ENCODE measurements around the gene ITPRID1.

Gene ITPRID1

GRCh38 chr7:31642681-31643115 lies 128.8 kb downstream of the ITPRID1 start:
- no peak for DNase-seq

- no peak for DNase-seq
These were observed 133.1 kb downstream of the ITPRID1 start for GRCh38 chr7:31646942-31647341.

GRCh38 chr7:31647511-31647910 lies 133.6 kb downstream of the ITPRID1 start:
- DNase-seq, result no peak

- DNase-seq, result no peak
These were observed 134.4 kb downstream of the ITPRID1 start for GRCh38 chr7:31648288-31648687.

GRCh38 chr7:31648880-31649279 lies 135.0 kb downstream of the ITPRID1 start:
- DNase-seq, result no peak

GRCh38 chr7:31651234-31652062 lies 137.6 kb downstream of the ITPRID1 start:
- no peak for DNase-seq

- DNase-seq, result no peak
These were observed 138.1 kb downstream of the ITPRID1 start for GRCh38 chr7:31652063-31652326.

- DNase-seq, result no peak
These were observed 149.2 kb downstream of the ITPRID1 start for GRCh38 chr7:31663072-31663471.

GRCh38 chr7:31664890-31665289 lies 151.0 kb downstream of the ITPRID1 start:
- no peak for DNase-seq

GRCh38 chr7:31665546-31665945 lies 151.7 kb downstream of the ITPRID1 start:
- no peak for DNase-seq

GRCh38 chr7:31669461-31669860 lies 155.6 kb downstream of the ITPRID1 start:
- DNase-seq, result no peak

GRCh38 chr7:31679574-31680305 lies 165.8 kb downstream of the ITPRID1 start:
- DNase-seq, result no peak

- DNase-seq, result no peak
These were observed 169.7 kb downstream of the ITPRID1 start for GRCh38 chr7:31683445-31684225.

GRCh38 chr7:31687024-31687748 lies 173.3 kb downstream of the ITPRID1 start, which contains the start of gene PPP1R17:
Gene PPP1R17, plus strand, starts transcription at chr7:31687215. Its CDS starts 5,227 bp downstream, at chr7:31692442.
- DNase-seq, result no peak

- no peak for DNase-seq
These were observed 174.5 kb downstream of the ITPRID1 start for GRCh38 chr7:31688372-31688771.

- no peak for DNase-seq
These were observed 175.1 kb downstream of the ITPRID1 start for GRCh38 chr7:31688996-31689395.

GRCh38 chr7:31690935-31691334 lies 177.0 kb downstream of the ITPRID1 start:
- no peak for DNase-seq

- no peak for DNase-seq
These were observed 178.6 kb downstream of the ITPRID1 start for GRCh38 chr7:31692451-31692850.

- DNase-seq, result no peak
These were observed 179.0 kb downstream of the ITPRID1 start for GRCh38 chr7:31692871-31693270.

GRCh38 chr7:31695859-31696614 lies 182.1 kb downstream of the ITPRID1 start:
- DNase-seq, result no peak

GRCh38 chr7:31699050-31699449 lies 185.2 kb downstream of the ITPRID1 start:
- no peak for DNase-seq

GRCh38 chr7:31702354-31702753 lies 188.5 kb downstream of the ITPRID1 start:
- DNase-seq, result no peak
